K562 treated with DMSO at 1 percent for 12 hours (cell line): ENCODE results near the gene GLCCI1. TPM values are rescaled to one million over a fixed set of nuclear protein-coding genes. Genes with fewer than 3 reads are reported as not detected.

Experiments
- total RNA-seq: library from RNA; unstranded; fragments of 300-600 nt; gene quantifications from 2 replicates; pipeline ENCODE4 v1.2.3, GENCODE V29; 2022; ENCODE audit not compliant: insufficient read depth

Gene GLCCI1
- 4.4 and 19.3 TPM in 2 replicates for total RNA-seq

GRCh38 chr7:7968544-7969305, at the start of gene GLCCI1:
Gene GLCCI1, plus strand, starts transcription at chr7:7968796. Its CDS starts 555 bp downstream, at chr7:7969351.

